NT2/D1 (cell line): ENCODE measurements around the gene ATF7.

Experiments
- SUZ12 ChIP-seq: IDR thresholded peaks from 2 replicates; pipeline ENCODE4 v1.6.1; 2011; ENCODE audit not compliant: insufficient read length, insufficient read depth; ENCODE audit errors: extremely low read depth
- YY1 ChIP-seq: IDR thresholded peaks from 2 replicates; pipeline ENCODE4 v1.6.1; 2011; ENCODE audit not compliant: insufficient read length, insufficient read depth
- ZNF274 ChIP-seq: IDR thresholded peaks from 2 replicates; pipeline ENCODE4 v1.6.1; 2011; ENCODE audit warnings: mild to moderate bottlenecking, low read depth, low read length

DNA sequence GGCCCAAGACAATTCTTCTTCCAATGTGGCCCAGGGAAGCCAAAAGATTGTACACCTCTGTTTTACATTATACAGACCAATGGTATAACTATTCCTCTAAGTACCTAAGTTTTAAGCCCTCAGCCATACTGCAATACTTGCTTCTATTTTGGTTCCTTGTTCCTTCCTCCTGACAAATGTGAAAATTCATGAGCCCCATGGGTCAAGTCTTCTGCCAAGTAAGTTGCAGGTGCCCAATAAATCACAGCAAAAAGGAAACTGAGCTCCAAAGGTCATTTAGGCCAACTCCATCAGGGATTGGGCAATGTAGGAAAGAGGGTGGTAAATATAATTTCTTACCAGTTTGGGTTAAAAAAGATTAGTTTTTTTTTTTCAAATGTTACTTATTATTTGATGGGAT is 61.2 kb downstream of the ATF7 start:
- TF ChIP-seq YY1 = no peak
- no peak for TF ChIP-seq ZNF274
- no peak for TF ChIP-seq SUZ12
